ENCODE measurements around the gene CIB2.

CIB2 gene

DNA sequence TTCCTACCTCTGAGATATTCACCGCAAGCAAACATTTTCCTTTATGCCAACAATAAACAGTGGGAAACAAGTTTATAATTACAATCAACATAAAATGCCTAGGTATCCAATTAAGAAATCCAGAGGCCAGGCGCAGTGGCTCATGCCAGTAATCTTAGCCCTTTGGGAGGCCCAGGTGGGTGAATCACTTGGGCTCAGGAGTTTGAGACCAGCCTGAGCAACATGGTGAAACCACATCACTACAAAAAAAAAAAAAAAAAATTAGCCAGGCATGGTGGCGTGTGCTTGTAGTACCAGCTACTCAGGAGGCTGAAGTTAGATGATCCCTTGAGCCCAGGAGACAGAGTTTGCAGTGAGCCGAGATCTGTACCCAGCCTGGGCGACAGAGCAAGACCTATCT, 71.0 kb downstream of the CIB2 start:
- H3K4me3 ChIP-seq (ENCODE audit: low read length): no peak overlapping the region
- TF ChIP-seq EZH2phosphoT487 (IDR thresholded peaks at IDR 0.05; ENCODE audit: low read depth): no peak
- TF ChIP-seq, protein P1, sequence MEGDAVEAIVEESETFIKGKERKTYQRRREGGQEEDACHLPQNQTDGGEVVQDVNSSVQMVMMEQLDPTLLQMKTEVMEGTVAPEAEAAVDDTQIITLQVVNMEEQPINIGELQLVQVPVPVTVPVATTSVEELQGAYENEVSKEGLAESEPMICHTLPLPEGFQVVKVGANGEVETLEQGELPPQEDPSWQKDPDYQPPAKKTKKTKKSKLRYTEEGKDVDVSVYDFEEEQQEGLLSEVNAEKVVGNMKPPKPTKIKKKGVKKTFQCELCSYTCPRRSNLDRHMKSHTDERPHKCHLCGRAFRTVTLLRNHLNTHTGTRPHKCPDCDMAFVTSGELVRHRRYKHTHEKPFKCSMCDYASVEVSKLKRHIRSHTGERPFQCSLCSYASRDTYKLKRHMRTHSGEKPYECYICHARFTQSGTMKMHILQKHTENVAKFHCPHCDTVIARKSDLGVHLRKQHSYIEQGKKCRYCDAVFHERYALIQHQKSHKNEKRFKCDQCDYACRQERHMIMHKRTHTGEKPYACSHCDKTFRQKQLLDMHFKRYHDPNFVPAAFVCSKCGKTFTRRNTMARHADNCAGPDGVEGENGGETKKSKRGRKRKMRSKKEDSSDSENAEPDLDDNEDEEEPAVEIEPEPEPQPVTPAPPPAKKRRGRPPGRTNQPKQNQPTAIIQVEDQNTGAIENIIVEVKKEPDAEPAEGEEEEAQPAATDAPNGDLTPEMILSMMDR (IDR thresholded peaks at IDR 0.05; ENCODE audit: low read depth, low read length): no peak
- no peak overlapping the region for H2AFZ ChIP-seq (ENCODE audit: low read depth, low read length)
- peaks cover 11% of the 10 kb centered on the region; the same call in 1 of the 2 replicates for H4K20me1 ChIP-seq (ENCODE audit: insufficient read depth, low read length)
- no peak overlapping the region for H3K27ac ChIP-seq (ENCODE audit: low read length)
- peaks cover 2% of the 10 kb centered on the region; the same call in 1 of the 2 replicates for H3K79me2 ChIP-seq (ENCODE audit: low read length)
- H3K9ac ChIP-seq (ENCODE audit: low read length): no peak overlapping the region
- peaks cover 26% of the 10 kb centered on the region for H3K4me1 ChIP-seq (ENCODE audit: low read length)
- no peaks in the 10 kb centered on the region for H3K36me3 ChIP-seq (replicated peaks; ENCODE audit: low read depth, low read length)
- no peak overlapping the region for H3K4me2 ChIP-seq (ENCODE audit: low read length)
- H3K9me3 ChIP-seq (ENCODE audit: insufficient read depth, low read length): no peaks in the 10 kb centered on the region
- H3K27me3 ChIP-seq (ENCODE audit: low read depth, low read length): peaks cover 24% of the 10 kb centered on the region; the same call in 1 of the 2 replicates

DNA sequence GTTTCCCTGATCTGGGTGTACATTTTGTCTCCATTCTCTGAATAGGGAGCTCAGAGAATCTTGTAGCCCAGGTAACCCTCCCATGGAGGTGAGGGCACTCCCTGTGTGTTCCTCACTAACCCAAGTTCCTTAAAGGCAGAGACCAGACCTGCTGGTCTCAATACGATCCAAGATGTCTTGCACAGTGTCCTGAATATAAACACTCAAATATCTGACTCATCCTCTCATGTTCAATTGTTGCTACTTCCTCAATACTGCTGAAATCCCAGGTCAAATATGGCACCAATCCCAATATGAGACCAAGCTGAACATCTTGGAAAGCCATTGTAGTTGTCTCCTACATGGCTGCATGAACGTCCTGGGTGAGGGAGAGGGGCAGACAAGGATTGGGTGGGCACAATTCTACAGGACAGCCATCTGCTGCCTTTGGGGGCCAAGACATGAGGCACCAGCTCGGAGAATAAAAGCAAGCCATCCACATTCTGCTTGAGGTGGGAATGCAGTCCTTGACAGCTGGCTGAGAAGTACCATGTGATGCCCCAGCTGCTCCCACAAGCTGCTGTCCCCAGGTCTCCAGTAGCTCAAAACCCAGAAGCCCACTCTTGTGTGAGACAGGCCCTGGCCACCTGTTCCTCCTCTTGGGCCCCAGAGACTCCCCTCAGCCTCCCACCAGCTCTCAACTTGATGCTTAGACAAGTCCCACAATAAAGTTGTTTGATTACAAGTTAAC, 72.0 kb downstream of the CIB2 start:
- no peaks in the 10 kb centered on the region for H3K9me3 ChIP-seq (ENCODE audit: insufficient read depth, low read length)
- H3K27me3 ChIP-seq (ENCODE audit: low read depth, low read length): peaks cover 14% of the 10 kb centered on the region; the same call in 1 of the 2 replicates
- peaks cover 22% of the 10 kb centered on the region for H3K4me1 ChIP-seq (ENCODE audit: low read length)
- peaks cover 4% of the 10 kb centered on the region; the same call in 1 of the 2 replicates for H4K20me1 ChIP-seq (ENCODE audit: insufficient read depth, low read length)
- H3K79me2 ChIP-seq (ENCODE audit: low read length): no peaks in the 10 kb centered on the region
- H3K36me3 ChIP-seq (replicated peaks; ENCODE audit: low read depth, low read length): no peaks in the 10 kb centered on the region
- no peak overlapping the region for H2AFZ ChIP-seq (ENCODE audit: low read depth, low read length)
- no peak for TF ChIP-seq EZH2phosphoT487 (IDR thresholded peaks at IDR 0.05; ENCODE audit: low read depth)
- TF ChIP-seq, protein P1 (IDR thresholded peaks at IDR 0.05; ENCODE audit: low read depth, low read length): no peak
- no peak overlapping the region for H3K9ac ChIP-seq (ENCODE audit: low read length)
- H3K4me2 ChIP-seq (ENCODE audit: low read length): no peak overlapping the region
- no peak overlapping the region for H3K4me3 ChIP-seq (ENCODE audit: low read length)
- H3K27ac ChIP-seq (ENCODE audit: low read length): no peak overlapping the region

DNA sequence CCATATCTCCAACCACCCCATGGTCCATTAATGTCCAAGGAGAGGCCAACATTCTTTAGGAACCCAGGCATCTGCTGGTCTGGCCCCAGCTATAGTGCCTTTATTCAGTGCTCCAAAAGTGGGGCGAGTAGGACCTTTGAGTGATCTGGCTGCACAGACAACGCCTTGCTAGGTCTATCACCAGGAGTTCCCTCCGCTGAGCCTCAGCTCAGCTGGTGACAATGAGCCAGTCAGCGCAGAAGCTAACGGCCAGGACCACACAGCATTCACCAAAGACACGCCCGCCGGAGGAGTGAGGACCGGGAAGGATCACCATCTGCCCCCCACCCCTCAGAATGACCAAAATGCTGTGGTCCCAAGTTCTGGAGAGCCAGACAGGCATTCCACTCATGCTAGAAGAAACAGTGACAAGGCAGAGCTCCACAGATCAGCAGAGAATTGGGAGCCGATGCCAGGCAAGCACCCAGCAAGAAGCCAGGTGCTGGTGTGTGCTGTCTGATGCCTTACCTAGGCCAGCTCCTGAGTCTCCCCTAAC, 72.8 kb downstream of the CIB2 start:
- Histone ChIP-seq H3K79me2 (ENCODE audit: low read length) (no peaks in the 10 kb centered on the region), H2AFZ (ENCODE audit: low read depth, low read length) (no peak overlapping the region), H3K27ac (ENCODE audit: low read length) (no peak overlapping the region), H3K9ac (ENCODE audit: low read length) (no peak overlapping the region), H3K4me3 (ENCODE audit: low read length) (no peak overlapping the region), H3K9me3 (ENCODE audit: insufficient read depth, low read length) (no peaks in the 10 kb centered on the region), H3K4me1 (ENCODE audit: low read length) (peaks cover 22% of the 10 kb centered on the region), H3K4me2 (ENCODE audit: low read length) (no peak overlapping the region), H4K20me1 (ENCODE audit: insufficient read depth, low read length) (peaks cover 2% of the 10 kb centered on the region; the same call in 1 of the 2 replicates), H3K36me3 (replicated peaks; ENCODE audit: low read depth, low read length) (peaks cover 2% of the 10 kb centered on the region), H3K27me3 (ENCODE audit: low read depth, low read length) (peaks cover 8% of the 10 kb centered on the region; the same call in 1 of the 2 replicates)
- TF ChIP-seq EZH2phosphoT487 (IDR thresholded peaks at IDR 0.05; ENCODE audit: low read depth): no peak
- TF ChIP-seq, protein P1 (IDR thresholded peaks at IDR 0.05; ENCODE audit: low read depth, low read length): no peak

DNA sequence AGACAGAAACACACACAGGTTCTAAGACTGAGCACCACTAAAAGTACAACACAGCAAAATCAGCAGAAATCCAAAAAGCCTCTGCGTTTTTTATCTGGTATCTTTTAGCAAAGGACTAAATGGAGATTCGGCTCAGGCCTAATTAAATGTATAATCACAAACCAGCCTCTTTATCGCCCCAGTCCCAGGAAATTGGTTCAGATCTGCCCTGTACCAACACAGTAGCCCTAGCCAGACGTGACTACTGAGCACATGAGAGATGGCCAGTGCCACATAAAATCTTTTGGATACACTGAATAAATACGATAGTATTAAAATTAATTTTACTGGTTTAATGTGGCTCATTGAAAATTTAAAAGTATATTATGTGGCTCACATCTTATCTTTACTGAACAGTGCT, 73.4 kb downstream of the CIB2 start:
- Histone ChIP-seq H3K4me2 (ENCODE audit: low read length) (no peak overlapping the region), H4K20me1 (ENCODE audit: insufficient read depth, low read length) (no peaks in the 10 kb centered on the region), H3K9me3 (ENCODE audit: insufficient read depth, low read length) (no peaks in the 10 kb centered on the region), H3K27ac (ENCODE audit: low read length) (no peak overlapping the region), H3K4me3 (ENCODE audit: low read length) (no peak overlapping the region), H3K9ac (ENCODE audit: low read length) (no peak overlapping the region), H2AFZ (ENCODE audit: low read depth, low read length) (no peak overlapping the region), H3K4me1 (ENCODE audit: low read length) (peaks cover 22% of the 10 kb centered on the region), H3K36me3 (replicated peaks; ENCODE audit: low read depth, low read length) (peaks cover 4% of the 10 kb centered on the region), H3K27me3 (ENCODE audit: low read depth, low read length) (peaks cover 2% of the 10 kb centered on the region; the same call in 1 of the 2 replicates), H3K79me2 (ENCODE audit: low read length) (no peaks in the 10 kb centered on the region)
- TF ChIP-seq, protein P1 (IDR thresholded peaks at IDR 0.05; ENCODE audit: low read depth, low read length): no peak
- no peak for TF ChIP-seq EZH2phosphoT487 (IDR thresholded peaks at IDR 0.05; ENCODE audit: low read depth)
